ENCODE data around the gene FNIP1.
"Not testable (repeated sequence)": the region's sequence is repeated elsewhere in the genome, so short reads cannot be mapped to it uniquely, and the experiment has no call there.

FNIP1 gene

DNA sequence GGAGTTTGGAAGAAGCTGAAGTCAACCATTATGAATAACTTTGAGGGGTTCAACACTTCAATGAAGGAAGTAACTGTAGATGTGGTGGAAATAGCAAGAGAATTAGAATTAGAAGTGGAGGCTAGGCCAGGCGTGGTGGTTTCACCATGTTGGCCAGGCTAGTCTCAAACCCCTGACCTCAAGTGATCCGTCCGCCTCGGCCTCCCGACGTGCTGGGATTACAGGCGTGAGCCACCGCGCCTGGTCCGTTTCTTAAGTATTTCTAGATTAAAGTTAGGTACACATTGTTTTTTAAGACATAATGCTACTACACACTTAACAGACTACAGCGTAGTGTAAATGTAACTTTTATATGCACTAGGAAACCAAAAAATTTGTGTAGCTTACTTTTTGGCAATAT lies 14.1 kb downstream of the FNIP1 start:
- no peak overlapping the region for H3K4me3 ChIP-seq (ENCODE audit: low read depth, low read length)
- no peak for DNase-seq (ENCODE audit: low read depth, low spot score)
- in situ Hi-C loops (cut with HindIII; ENCODE audit: low sequenced_read_pairs), result no loop called here
- TF ChIP-seq, protein P1, sequence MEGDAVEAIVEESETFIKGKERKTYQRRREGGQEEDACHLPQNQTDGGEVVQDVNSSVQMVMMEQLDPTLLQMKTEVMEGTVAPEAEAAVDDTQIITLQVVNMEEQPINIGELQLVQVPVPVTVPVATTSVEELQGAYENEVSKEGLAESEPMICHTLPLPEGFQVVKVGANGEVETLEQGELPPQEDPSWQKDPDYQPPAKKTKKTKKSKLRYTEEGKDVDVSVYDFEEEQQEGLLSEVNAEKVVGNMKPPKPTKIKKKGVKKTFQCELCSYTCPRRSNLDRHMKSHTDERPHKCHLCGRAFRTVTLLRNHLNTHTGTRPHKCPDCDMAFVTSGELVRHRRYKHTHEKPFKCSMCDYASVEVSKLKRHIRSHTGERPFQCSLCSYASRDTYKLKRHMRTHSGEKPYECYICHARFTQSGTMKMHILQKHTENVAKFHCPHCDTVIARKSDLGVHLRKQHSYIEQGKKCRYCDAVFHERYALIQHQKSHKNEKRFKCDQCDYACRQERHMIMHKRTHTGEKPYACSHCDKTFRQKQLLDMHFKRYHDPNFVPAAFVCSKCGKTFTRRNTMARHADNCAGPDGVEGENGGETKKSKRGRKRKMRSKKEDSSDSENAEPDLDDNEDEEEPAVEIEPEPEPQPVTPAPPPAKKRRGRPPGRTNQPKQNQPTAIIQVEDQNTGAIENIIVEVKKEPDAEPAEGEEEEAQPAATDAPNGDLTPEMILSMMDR (IDR thresholded peaks at IDR 0.05; ENCODE audit: low read depth, low read length), result no peak

DNA sequence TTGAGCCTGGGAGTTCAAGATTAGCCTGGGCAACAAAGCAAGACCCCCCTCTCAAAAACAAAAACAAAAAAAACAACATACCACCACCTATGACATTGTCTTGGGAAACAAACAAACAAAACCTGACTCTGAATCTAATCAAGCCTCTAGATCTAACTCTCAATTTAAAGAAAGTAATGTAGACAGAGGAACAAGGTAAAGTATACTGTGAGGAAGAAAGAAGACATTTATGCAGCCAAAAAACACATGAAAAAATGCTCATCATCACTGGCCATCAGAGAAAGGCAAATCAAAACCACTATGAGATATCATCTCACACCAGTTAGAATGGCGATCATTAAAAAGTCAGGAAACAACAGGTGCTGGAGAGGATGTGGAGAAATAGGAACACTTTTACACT lies 18.7 kb downstream of the FNIP1 start:
- in situ Hi-C loops (cut with HindIII; ENCODE audit: low sequenced_read_pairs); H3K4me3 ChIP-seq (ENCODE audit: low read depth, low read length); DNase-seq (ENCODE audit: low read depth, low spot score): not testable (repeated sequence)

DNA sequence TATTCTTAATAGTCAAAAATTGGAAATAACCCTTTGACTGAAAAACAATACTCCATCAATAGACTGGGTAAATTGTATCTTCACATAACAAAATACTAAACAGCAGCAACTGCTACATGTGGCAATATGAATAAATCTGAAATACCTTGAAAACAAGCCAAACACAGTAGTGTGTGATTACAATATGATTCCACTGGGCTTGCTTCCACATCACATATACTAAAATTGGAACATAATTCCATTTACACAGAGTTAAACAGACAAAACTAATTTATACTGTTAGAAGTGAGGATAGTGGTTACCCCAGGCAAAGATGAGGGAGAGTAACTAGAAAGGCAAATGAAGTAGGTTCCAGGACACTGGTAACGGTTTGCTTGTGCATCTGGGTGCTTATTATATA lies 20.4 kb downstream of the FNIP1 start:
- TF ChIP-seq, protein P1 (IDR thresholded peaks at IDR 0.05; ENCODE audit: low read depth, low read length), result no peak
- DNase-seq (ENCODE audit: low read depth, low spot score), result no peak
- in situ Hi-C loops (cut with HindIII; ENCODE audit: low sequenced_read_pairs), result no loop called here
- H3K4me3 ChIP-seq (ENCODE audit: low read depth, low read length), result no peak overlapping the region

DNA sequence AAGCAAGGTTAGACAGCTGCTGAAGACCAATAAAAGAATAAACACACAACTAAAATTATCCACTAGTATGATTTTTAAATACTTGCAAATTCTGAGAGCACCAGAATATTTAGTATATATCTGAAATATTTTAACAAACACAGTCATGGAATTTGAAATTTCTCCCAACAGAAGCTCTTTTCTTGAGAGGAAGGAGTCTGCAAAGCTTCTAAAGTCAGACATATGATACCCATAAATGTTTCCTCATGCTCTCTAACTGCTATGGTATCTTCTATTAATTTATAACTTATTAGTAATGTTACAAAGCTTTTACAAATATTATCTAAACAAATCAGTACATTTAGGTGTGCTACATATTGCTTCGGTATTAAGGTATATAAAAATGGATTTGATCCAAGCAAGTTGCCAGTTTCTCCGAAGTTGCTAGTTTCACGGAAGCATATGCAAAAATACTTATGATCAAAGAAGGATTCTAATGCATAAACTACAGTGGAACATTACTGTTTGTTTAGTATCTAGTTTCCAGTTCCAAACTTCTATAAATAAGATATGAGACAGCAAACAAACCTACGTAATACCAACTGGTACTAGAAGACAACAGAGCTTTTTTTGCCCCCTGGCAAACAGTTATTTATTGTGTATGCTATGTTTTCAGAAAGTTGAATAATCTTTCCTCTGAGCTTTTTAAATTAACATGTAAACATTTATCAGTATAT lies 22.0 kb downstream of the FNIP1 start:
- H3K4me3 ChIP-seq (ENCODE audit: low read depth, low read length), result no peak overlapping the region
- in situ Hi-C loops (cut with HindIII; ENCODE audit: low sequenced_read_pairs), result no loop called here
- TF ChIP-seq, protein P1 (IDR thresholded peaks at IDR 0.05; ENCODE audit: low read depth, low read length), result no peak
- DNase-seq (ENCODE audit: low read depth, low spot score), result no peak

DNA sequence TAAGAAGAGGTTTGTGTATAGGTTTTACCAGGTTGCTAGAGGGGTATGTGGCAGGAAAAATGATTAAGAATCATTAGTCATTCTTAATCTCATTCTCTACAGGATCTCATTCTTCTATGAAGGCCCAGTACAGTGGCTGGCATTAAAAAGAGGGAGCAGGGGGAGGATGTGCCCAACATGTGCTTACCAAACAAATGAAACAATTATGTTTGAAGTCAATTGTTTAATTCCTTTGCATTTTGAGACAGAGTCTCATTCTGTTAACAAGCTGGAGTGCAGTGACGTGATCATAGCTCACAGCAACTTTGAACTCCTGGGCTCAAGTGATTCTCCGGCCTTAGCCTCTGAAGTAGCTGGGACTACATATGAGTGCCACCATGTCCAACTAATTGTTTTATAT lies 23.0 kb downstream of the FNIP1 start:
- H3K4me3 ChIP-seq (ENCODE audit: low read depth, low read length), result no peak overlapping the region
- TF ChIP-seq, protein P1 (IDR thresholded peaks at IDR 0.05; ENCODE audit: low read depth, low read length), result no peak
- no peak for DNase-seq (ENCODE audit: low read depth, low spot score)
- in situ Hi-C loops (cut with HindIII; ENCODE audit: low sequenced_read_pairs), result no loop called here

DNA sequence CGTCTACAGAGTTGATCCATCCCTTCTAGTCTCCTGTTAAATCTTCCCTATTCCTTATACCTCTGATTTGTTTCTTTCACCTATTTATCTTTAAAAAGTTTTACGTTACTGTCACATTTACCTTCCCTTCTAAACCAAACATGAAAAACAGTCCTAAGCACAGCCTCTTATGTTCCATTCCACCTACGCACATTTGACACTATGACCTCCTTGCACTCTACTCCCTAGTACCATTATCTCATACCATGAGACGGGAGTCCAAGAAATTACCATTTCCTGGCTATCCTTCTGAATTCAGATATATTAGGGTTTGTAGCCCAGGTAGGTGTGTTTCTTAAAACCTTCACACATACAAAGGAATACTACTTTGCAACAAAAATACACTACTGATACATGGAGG lies 25.1 kb downstream of the FNIP1 start:
- TF ChIP-seq, protein P1 (IDR thresholded peaks at IDR 0.05; ENCODE audit: low read depth, low read length), result no peak
- DNase-seq (ENCODE audit: low read depth, low spot score), result no peak
- in situ Hi-C loops (cut with HindIII; ENCODE audit: low sequenced_read_pairs), result no loop called here
- no peak overlapping the region for H3K4me3 ChIP-seq (ENCODE audit: low read depth, low read length)

DNA sequence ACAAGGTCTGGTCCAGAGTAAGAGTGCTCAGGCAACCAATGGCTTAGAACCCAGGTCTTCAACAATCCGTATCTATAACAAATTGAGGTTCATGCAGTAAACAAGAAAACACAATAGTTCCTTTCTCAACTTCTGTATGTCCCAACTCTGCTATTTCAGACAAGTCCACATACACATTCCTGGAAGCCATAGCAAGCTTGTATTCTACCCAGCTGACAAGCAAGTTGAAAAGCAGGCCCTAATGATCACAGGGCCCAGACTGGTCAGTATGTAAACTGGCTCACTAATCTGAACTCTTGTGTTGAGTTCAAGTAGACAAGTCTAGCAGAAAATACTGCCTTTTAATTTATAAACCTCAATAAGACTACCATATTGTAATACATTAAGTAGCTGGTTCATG lies 26.9 kb downstream of the FNIP1 start:
- TF ChIP-seq, protein P1 (IDR thresholded peaks at IDR 0.05; ENCODE audit: low read depth, low read length), result no peak
- DNase-seq (ENCODE audit: low read depth, low spot score), result no peak
- H3K4me3 ChIP-seq (ENCODE audit: low read depth, low read length), result no peak overlapping the region
- in situ Hi-C loops (cut with HindIII; ENCODE audit: low sequenced_read_pairs), result no loop called here

All from astrocyte of the spinal cord (primary cell).